GM13977 (cell line): ENCODE results near the gene EIF3K.

Experiments used
- DNase-seq: peaks from one replicate; pipeline ENCODE4 v3.0.0; 2012; ENCODE audit warnings: low spot score
- CTCF ChIP-seq: IDR thresholded peaks from 2 replicates; pipeline ENCODE4 v1.5.1; 2012; ENCODE audit warnings: mild to moderate bottlenecking, control low read depth; ENCODE audit not compliant: insufficient read depth; ENCODE audit errors: extremely low read depth, missing control alignments
- in situ Hi-C: fragments of 300-500 bp; cut with MboI; formaldehyde crosslinking; loops from one replicate; pipeline ENCODE4 v1.12.0; 2022; ENCODE audit warnings: low sequenced_read_pairs, low pct_unique_long_range_greater_than_20kb, mixed read lengths, inconsistent platforms; ENCODE audit not compliant: unreplicated experiment

Gene EIF3K

DNA sequence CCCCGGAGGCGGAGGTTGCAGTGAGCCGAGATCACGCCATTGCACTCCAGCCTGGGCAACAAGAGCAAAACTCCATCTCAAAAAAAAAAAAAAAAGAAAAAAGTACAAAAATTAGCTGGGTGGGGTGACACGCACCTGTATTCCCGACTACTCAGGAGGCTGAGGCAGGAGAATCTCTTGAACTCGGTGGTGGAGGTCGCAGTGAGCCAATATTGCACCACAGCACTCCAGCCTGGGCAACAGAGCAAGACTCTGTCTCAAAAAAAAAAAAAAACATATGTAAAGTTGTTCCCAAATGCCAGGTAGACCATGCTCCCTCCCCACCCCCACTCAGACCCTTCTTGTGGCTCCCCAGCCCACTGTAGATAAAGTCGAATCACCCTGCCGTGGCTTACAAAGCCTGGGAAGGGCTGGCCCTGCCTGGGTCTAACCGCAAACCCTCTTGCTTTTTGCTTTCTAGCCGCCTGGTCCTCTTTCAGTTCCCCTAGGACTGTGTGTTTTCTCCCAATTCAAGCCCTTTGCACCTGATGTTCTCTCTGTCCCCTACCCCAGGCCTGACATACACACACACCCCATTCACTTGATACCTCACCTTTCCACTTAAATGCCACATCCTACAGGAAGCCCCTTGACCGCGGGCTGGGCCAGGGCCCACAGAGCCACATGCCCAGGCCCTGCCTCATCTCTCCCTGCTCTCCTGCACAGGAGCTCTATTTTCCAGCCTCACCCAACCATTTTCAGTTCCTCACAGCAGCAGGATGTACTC, 35.6 kb upstream of the EIF3K start:
- no peak for TF ChIP-seq CTCF
- peak; percentile 70 for DNase-seq
- in situ Hi-C loops = no loop called here

- DNase-seq = no peak
- in situ Hi-C loops = no loop called here
- no peak for TF ChIP-seq CTCF
Measured at GRCh38 chr19:38583985-38584305, 35.0 kb upstream of the EIF3K start.

- no peak for TF ChIP-seq CTCF
- in situ Hi-C loops = no loop called here
- DNase-seq = no peak
Measured at GRCh38 chr19:38587562-38587961, 31.4 kb upstream of the EIF3K start.

DNA sequence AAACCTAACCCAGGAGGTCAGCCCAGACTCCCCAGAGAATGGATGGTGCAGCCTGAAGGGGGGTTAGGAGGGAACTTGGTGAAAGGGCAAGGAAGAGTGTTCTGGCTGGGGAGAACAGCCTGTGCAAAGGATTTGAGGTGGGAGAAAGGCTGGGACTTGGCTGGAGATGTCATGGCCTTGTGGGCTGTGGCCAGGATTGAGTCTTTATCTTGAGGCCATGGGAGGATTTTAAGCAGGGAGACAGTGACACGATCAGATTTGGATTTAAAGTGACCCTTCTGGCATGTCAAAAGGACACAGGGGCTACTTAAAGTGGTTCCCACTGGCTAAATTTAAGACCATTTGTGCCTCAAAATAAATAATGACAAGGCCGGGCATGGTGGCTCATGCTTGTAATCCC, 30.9 kb upstream of the EIF3K start:
- in situ Hi-C loops = no loop called here
- no peak for TF ChIP-seq CTCF
- DNase-seq = no peak

DNA sequence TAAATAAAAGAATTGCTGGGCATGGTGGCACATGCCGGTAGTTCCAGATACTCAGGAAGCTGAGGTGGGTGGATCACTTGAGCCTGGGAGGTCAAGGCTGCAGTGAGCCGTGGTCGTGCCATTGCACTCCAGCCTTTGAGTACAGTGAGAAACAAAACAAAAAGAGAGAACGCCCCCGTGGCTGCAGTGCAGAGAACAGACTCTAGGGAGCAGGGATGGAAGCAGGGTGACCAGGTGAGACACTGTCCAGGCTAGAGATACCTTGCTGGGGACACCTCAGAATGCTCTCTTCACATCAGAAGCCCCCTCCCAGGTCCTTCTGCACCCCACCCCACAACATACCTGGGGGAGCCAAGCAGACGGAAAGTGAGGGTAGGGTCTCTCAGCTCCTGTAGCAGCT, 26.0 kb upstream of the EIF3K start:
- DNase-seq = no peak
- in situ Hi-C loops = no loop called here
- no peak for TF ChIP-seq CTCF

GRCh38 chr19:38596057-38596981, 22.7 kb upstream of the EIF3K start:
- TF ChIP-seq CTCF = no peak
- DNase-seq = no peak
- in situ Hi-C loops = no loop called here
